Activated T-cell treated with anti-CD3 and anti-CD28 coated beads, Interleukin-2, amount 50 U/mL, for 4 hours (primary cell): ENCODE measurements around the gene DET1. TPM values are rescaled to one million over a fixed set of nuclear protein-coding genes. Genes with fewer than 3 reads are reported as not detected.
"Not testable (repeated sequence)": the region's sequence is repeated elsewhere in the genome, so short reads cannot be mapped to it uniquely, and the experiment has no call there.

Experiments used
- ATAC-seq, 2 donors: fragments of 200-7000 bp; cut with Tn5 transposase; one replicate each; pipeline ENCODE4 v1.10.0; 2021
- DNase-seq: peaks from one replicate; pipeline ENCODE4 v3.0.0-alpha.2; 2020
- H3K27me3 Mint-ChIP-seq: one replicate; pipeline ENCODE4 v1.8.0; 2021; ENCODE audit warnings: low read depth, mixed read lengths
- H3K36me3 Mint-ChIP-seq: one replicate; pipeline ENCODE4 v1.8.0; 2022; ENCODE audit warnings: mixed read lengths; ENCODE audit not compliant: insufficient read depth
- H3K4me1 Mint-ChIP-seq: one replicate; pipeline ENCODE4 v1.8.0; 2021; ENCODE audit warnings: low read depth, mixed read lengths
- H3K4me3 Mint-ChIP-seq: one replicate; pipeline ENCODE4 v1.8.0; 2021; ENCODE audit warnings: mild to moderate bottlenecking, moderate library complexity, mixed read lengths
- H3K9me3 Mint-ChIP-seq: one replicate; pipeline ENCODE4 v1.8.0; 2021; ENCODE audit warnings: mixed read lengths
- total RNA-seq, 3 donors: library from RNA; stranded (reverse); gene quantifications; one replicate each; pipeline ENCODE4 v1.2.1, GENCODE V29; 2021

Gene DET1
- total RNA-seq = 1 to 10 TPM in 1 of 3 donors, under 1 TPM in 2; 0.87 to 1.0 (median 0.98) TPM

DNA sequence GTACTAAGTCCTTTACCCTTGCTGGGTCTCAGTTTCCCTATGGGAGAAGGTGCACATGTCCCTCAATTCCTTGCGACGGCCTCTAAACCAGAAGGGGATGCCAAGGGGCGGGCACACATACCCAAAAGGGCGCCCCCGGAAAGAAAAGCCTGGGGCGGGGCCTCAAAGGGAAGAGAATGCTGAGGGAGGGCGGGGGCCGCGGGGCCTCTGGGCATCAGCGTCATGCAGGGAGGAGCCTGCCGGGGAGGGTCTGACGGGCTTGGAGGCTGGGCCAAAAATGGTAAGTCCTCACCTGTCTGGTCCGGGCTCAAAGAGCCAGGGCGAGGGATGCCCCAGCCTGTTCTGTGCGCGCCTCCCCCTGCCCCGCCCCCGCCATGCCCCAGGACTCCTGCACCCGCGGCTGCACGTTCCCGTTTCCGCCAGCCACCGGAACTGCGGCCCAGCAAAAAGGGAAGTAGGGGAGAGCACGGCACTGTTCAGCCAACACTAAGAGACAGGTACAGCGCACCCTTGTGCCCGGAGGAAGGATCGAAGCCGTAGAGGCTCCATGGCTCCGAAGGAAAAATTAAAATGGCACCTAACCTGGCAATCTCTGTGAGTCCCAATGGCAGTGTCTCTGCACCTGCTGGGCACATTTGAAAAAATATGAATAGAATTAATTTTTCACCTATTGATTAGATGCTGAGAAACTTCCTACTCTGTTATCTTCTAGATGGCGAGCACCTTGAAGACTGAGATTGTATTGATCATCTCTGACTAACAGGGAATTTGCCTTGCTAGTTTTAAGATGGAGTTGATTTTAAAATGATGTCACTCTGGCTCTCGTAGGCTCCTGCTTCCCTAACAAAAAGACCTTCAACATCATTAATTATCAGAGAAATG lies at the start of gene DET1:
DET1 (minus strand) TSS at position 434 of the 882 bp plus-strand sequence. CDS start 14,976 bp downstream, outside the sequence.
- peak; percentile 97 for ATAC-seq
- Mint-ChIP-seq H3K36me3 (peaks cover 2% of the 10 kb centered on the region), H3K4me1 (peaks cover 15% of the 10 kb centered on the region)

DNA sequence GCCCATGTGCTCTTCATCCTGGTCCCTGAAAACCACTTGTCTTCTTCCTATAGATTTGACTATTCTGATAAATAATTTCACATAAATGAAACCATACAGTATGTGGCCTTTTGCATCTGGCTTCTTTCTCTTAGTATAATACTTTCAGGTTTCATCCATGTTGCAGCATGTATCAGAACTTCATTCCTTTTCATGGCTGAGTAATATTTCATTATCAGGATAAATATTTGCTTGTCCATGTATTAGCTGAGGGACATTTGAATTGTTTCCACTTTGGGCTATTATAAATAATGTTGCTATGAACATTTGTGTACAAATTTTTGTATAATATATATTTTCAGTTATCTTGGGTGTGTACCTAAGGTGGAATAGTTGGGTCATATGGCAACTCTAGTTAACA lies 44.9 kb upstream of the DET1 start:
- no peaks in the 10 kb centered on the region for H3K4me1 Mint-ChIP-seq
- peaks cover 3% of the 10 kb centered on the region for H3K9me3 Mint-ChIP-seq
- no peak overlapping the region for H3K4me3 Mint-ChIP-seq
- ATAC-seq = no peak
- no peaks in the 10 kb centered on the region for H3K36me3 Mint-ChIP-seq
- peaks cover 11% of the 10 kb centered on the region for H3K27me3 Mint-ChIP-seq
- DNase-seq = no peak

More for the DNA sequence above, at the start of gene DET1:
- H3K9me3 Mint-ChIP-seq = peaks cover 4% of the 10 kb centered on the region
- no peaks in the 10 kb centered on the region for H3K27me3 Mint-ChIP-seq
- H3K4me3 Mint-ChIP-seq = peak within 1 kb of the TSS; percentile 90
- DNase-seq = peak; percentile 92

DNA sequence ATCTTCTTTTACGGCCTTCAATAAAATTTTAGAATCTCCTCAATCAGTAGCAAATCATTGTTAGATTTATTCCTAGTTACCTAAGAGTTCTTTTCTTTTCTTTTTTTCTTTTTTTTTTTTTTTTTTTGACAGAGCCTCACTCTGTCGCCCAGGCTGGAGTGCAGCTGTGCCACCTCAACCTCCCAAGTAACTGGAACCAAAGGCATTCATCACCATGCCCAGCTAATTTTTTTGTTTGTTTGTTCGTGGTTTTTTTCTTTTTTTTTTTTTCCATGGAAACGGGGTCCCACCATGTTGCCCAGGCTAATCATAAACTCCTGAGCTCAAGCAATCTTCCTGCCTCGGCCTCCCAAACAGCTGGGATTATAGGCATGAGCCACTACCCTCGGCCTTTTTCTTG lies 44.3 kb upstream of the DET1 start:
- H3K4me1 Mint-ChIP-seq = no peaks in the 10 kb centered on the region
- peaks cover 3% of the 10 kb centered on the region for H3K9me3 Mint-ChIP-seq
- DNase-seq (no peak), ATAC-seq (no peak)
- H3K4me3 Mint-ChIP-seq = no peak overlapping the region
- no peaks in the 10 kb centered on the region for H3K36me3 Mint-ChIP-seq
- peaks cover 11% of the 10 kb centered on the region for H3K27me3 Mint-ChIP-seq

DNA sequence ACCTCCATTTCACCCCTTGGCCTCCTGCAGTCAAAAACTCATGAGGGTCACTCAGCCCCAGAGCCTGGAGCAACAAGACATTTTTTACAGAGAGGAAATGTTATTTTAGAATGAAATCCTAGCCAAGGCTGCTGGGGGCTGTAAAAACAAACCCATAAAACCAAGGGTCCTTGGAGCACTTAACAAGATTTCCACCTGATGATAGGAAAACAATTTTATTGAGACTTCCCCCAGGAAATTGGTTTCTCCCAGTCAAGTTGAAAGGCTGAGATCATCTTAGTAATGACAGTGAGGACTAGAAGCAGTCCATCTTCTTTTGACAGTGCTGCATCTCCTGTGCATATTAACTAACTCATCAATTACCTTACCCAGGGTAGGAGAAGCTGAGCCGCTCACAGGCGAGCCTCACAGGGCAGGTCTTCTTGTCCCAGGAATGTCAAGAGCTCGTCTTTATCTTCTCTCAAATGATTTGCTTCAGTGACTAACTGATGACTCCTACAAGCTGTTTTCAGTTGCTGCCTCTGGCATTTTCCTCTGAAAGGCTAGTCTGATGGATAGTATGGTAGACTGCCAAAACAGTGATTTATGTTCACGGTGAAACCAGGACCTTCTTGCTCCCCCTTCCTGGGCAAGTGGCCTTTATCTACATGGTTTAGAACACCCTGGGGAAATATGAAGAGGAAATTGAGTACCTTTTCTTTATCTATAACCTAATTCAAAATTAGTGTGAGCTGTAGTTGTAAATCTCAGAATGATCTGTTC lies 40.1 kb upstream of the DET1 start:
- no peak for ATAC-seq
- H3K4me3 Mint-ChIP-seq = no peak overlapping the region
- no peak for DNase-seq

DNA sequence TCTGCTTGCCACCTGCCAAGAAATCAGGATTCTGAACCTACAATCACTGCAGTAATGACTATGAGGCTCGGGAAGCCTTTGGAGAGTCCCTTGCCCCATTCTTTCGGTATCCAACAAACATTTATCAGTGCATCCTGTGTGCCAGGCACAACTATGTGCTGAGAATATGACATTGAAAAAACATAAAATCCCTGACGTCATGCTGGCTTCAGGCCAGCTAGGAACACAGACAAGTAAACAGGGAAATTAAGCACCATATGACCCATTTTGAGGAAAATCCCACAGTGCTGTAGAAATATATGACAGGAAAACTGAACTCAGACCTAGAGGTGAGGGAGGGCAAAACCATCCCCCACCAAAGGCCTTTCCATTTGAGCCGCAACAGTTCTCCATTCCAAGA lies 34.1 kb upstream of the DET1 start:
- Mint-ChIP-seq H3K9me3 (no peaks in the 10 kb centered on the region), H3K27me3 (peaks cover 3% of the 10 kb centered on the region), H3K36me3 (no peaks in the 10 kb centered on the region), H3K4me3 (no peak overlapping the region), H3K4me1 (no peaks in the 10 kb centered on the region)
- no peak for DNase-seq
- ATAC-seq = no peak

More for the DNA sequence above, 40.1 kb upstream of the DET1 start:
- no peaks in the 10 kb centered on the region for H3K4me1 Mint-ChIP-seq
- H3K36me3 Mint-ChIP-seq = no peaks in the 10 kb centered on the region
- H3K27me3 Mint-ChIP-seq = peaks cover 8% of the 10 kb centered on the region
- H3K9me3 Mint-ChIP-seq = peaks cover 3% of the 10 kb centered on the region

DNA sequence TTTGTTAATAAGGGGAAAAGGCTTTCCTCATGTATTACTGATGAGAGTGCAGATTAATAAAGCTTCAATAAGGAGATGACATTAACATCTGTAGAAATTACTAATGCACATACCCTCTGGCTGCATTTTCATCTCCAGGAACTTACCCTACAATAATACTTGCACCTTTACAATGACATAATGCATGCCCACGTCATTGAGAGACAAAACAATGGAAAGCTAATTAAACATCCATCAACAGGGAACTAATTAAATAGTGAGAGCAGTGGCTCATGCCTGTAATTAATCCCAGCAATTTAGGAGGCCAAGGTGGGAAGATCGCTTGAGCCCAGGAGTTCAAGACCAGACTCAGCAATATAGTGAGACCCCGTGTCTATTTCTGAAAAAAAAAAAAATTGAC lies 32.8 kb upstream of the DET1 start:
- DNase-seq (no peak), ATAC-seq (no peak)
- H3K27me3 Mint-ChIP-seq = peaks cover 3% of the 10 kb centered on the region
- H3K4me3 Mint-ChIP-seq = no peak overlapping the region
- H3K4me1 Mint-ChIP-seq = no peaks in the 10 kb centered on the region
- H3K9me3 Mint-ChIP-seq = no peaks in the 10 kb centered on the region
- H3K36me3 Mint-ChIP-seq = no peaks in the 10 kb centered on the region

DNA sequence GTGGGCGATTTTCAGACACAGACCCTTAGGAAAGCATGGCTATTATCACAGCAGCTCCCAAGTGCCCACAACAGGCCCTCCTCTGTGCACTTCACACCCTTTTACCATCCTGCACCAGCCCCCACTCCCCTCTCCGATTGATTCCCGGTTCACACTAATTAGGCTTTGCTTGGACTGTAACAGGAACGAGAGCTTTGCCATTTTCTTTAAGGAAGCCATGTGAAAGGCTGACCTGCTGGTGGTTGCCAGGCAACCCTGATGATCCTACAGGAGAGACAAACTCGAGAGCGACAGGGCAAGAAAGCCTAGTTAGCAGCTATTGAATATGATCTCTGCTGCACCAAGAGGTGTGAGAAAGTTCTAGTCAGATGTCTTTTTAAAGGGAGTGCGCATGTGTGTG lies 28.2 kb upstream of the DET1 start:
- peaks cover 4% of the 10 kb centered on the region for H3K27me3 Mint-ChIP-seq
- H3K36me3 Mint-ChIP-seq = no peaks in the 10 kb centered on the region
- H3K4me3 Mint-ChIP-seq = no peak overlapping the region
- ATAC-seq (no peak), DNase-seq (no peak)
- H3K4me1 Mint-ChIP-seq = no peaks in the 10 kb centered on the region
- H3K9me3 Mint-ChIP-seq = no peaks in the 10 kb centered on the region

DNA sequence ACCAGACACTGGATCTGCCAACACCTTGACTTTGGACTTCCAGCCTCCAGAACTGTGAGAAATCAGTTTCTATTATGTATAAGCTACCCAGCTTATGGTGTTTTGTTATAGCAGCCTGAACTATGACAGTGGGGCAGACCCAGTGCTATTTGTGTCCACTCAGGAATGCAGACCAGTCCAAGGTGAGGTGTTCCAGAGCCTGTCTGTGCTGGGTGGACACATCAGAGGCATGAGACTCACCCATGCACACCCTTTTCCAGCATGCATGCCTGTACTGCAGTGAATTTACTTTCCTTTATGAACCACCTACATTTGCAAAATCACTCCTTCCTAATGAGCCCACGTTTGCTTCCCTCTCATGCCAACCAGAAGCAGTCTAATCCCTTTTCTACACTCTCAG lies 27.6 kb upstream of the DET1 start:
- no peak overlapping the region for H3K4me3 Mint-ChIP-seq
- DNase-seq (no peak), ATAC-seq (no peak)
- H3K9me3 Mint-ChIP-seq = no peaks in the 10 kb centered on the region
- no peaks in the 10 kb centered on the region for H3K4me1 Mint-ChIP-seq
- H3K27me3 Mint-ChIP-seq = peaks cover 4% of the 10 kb centered on the region
- no peaks in the 10 kb centered on the region for H3K36me3 Mint-ChIP-seq

DNA sequence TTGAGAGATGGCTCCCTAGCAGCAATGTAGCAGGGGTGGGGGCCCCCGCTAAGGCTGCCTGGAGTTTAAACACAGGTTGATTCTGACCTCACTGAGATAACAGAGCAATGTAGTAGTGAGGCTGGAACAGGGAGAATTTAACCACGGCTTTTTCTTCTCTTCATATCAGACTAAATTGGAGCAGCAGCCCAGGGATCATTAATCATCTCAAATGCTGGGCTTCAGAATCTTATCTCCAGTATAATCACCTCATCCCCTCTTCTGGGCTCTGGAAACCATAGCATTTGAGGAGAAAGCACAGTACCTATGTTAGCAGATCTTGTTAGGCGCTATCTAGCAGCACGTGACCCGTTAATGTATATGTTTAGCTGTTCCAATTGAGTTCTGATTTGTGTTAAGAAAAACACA lies 25.4 kb upstream of the DET1 start:
- H3K4me1 Mint-ChIP-seq = no peaks in the 10 kb centered on the region
- H3K27me3 Mint-ChIP-seq = peaks cover 4% of the 10 kb centered on the region
- H3K4me3 Mint-ChIP-seq = no peak overlapping the region
- no peaks in the 10 kb centered on the region for H3K36me3 Mint-ChIP-seq
- ATAC-seq = no peak
- no peak for DNase-seq
- no peaks in the 10 kb centered on the region for H3K9me3 Mint-ChIP-seq

DNA sequence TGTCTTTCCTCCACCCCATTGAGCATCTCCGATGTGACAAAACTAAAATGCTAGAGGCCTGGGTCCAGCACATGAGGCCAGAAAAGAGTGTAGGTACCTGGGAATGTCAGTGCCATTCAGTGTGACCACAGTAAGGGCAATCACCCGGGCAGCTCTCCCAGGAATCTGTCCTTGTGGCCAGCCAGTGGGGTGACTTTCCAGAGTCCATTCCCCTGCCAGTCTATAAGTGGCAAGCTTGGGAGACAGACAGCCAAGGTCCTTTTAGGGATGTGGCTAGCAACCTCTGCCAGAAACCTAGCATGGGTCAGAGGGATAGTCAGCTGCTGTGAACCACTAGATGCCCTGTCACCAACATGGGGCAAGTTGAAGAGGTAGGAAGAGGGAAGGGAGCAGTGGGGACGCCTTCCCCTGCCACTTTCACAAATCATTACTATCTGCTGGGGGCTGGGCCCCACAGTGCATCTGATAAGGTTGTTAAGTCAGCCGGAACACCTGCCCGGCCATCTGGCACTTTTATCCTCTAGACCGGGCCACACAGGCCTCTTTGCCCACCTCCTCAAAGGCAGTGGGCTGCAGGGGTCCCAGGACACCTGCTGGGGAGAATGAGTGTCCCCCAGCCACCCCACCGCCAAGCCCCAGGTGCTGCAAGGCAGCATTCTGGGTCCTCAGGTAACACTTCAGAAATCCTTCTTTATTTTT lies 24.8 kb upstream of the DET1 start:
- no peak overlapping the region for H3K4me3 Mint-ChIP-seq
- ATAC-seq = no peak
- peaks cover 4% of the 10 kb centered on the region for H3K27me3 Mint-ChIP-seq
- H3K9me3 Mint-ChIP-seq = no peaks in the 10 kb centered on the region
- no peak for DNase-seq
- no peaks in the 10 kb centered on the region for H3K36me3 Mint-ChIP-seq
- H3K4me1 Mint-ChIP-seq = no peaks in the 10 kb centered on the region

DNA sequence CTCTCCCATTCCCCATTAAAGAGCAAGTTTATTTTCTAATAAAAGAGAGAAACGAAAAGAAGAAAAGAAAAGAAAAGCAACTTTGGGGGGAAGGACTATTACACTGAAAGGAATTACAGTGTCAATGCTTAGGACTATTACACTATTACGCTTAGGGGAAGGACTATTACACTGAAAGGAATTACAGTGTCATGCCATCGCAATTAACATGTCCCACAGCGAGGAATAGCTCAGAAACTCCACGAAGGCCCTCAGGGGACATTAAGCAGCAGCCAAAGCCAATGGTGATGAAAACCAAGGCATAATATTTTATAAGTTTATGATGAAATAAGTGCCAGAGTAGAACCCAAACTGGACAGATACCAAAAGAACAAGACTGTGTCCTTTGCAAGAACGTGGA lies 22.1 kb upstream of the DET1 start:
- no peak overlapping the region for H3K4me3 Mint-ChIP-seq
- ATAC-seq = no peak
- H3K4me1 Mint-ChIP-seq = no peaks in the 10 kb centered on the region
- DNase-seq = no peak
- H3K9me3 Mint-ChIP-seq = no peaks in the 10 kb centered on the region
- no peaks in the 10 kb centered on the region for H3K36me3 Mint-ChIP-seq
- H3K27me3 Mint-ChIP-seq = peaks cover 4% of the 10 kb centered on the region

DNA sequence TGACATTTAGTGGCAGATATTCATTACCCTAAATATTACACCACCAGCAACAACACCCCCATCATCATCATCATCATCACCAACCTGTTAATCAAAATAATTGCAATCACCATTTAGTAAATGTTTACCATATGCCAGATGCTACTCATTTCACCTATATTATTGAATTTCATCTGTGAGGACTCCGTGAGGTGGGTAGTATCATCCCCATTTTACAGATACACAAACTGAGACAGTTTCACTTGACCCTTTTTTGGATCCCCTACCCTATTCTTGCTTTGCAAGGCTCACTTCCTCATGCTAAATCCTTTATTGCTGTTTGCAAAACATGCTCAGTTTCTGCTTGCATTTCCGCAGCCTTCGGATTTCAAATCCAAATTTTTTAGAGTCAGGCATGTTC lies 18.3 kb upstream of the DET1 start:
- no peak overlapping the region for H3K4me3 Mint-ChIP-seq
- ATAC-seq = no peak
- H3K27me3 Mint-ChIP-seq = peaks cover 6% of the 10 kb centered on the region
- no peaks in the 10 kb centered on the region for H3K9me3 Mint-ChIP-seq
- H3K4me1 Mint-ChIP-seq = no peaks in the 10 kb centered on the region
- H3K36me3 Mint-ChIP-seq = no peaks in the 10 kb centered on the region
- no peak for DNase-seq

DNA sequence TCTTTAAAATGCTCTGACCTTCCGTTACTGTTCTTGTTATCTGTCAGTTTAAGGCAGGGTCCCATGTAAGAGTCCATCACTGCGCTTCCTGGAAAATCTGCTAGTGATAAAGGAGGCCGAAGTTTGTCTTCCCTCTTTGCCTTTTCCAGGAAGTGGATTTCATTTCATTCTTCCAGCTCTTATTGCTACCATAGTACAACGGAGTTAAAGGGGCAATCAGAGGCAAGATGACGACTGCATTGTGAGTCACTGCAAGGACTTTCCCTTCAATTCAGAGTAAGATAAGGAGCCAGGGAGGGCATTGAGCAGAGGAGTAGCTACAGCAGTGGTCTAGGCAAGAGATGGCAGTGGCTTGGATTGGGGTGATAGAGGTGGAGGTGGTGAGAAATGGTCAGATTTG lies 17.2 kb upstream of the DET1 start:
- Mint-ChIP-seq H3K27me3 (peaks cover 11% of the 10 kb centered on the region), H3K4me3 (no peak overlapping the region), H3K36me3 (no peaks in the 10 kb centered on the region), H3K9me3 (no peaks in the 10 kb centered on the region), H3K4me1 (no peaks in the 10 kb centered on the region)
- DNase-seq = no peak
- no peak for ATAC-seq

DNA sequence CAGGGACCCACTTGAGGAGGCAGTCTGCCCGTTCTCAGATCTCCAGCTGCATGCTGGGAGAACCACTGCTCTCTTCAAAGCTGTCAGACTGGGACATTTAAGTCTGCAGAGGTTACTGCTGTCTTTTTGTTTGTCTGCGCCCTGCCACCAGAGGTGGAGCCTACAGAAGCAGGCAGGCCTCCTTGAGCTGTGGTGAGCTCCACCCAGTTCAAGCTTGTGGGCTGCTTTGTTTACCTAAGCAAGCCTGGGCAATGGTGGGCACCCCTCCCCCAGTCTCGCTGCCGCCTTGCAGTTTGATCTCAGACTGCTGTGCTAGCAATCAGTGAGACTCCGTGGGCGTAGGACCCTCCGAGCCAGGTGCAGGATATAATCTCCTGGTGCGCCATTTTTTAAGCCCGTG lies 13.1 kb upstream of the DET1 start:
- peaks cover 13% of the 10 kb centered on the region for H3K27me3 Mint-ChIP-seq
- not testable (repeated sequence) for H3K4me1 Mint-ChIP-seq, DNase-seq, H3K4me3 Mint-ChIP-seq, H3K36me3 Mint-ChIP-seq, H3K9me3 Mint-ChIP-seq, ATAC-seq
